Mucosa of rectum (tissue), 2 donors: ENCODE results near the gene ARGLU1.

ENCODE experiments used
- H3K27ac ChIP-seq, 2 donors: one replicate each; pipeline ENCODE4 v1.7.0; 2013; ENCODE audit warnings: inconsistent platforms in 2 of 2, low read depth in 2 of 2, low read length in 2 of 2
- H3K27me3 ChIP-seq, 2 donors: one replicate each; pipeline ENCODE4 v1.7.0; 2013; ENCODE audit warnings: low read length in 2 of 2; ENCODE audit not compliant: control insufficient read depth in 2 of 2, insufficient read depth in 2 of 2
- H3K36me3 ChIP-seq, 2 donors: one replicate each; pipeline ENCODE4 v1.7.0; 2013; ENCODE audit warnings: low read length in 2 of 2; ENCODE audit not compliant: control insufficient read depth in 2 of 2, insufficient read depth in 2 of 2
- H3K4me1 ChIP-seq, 2 donors: one replicate each; pipeline ENCODE4 v1.7.0; 2013; ENCODE audit warnings: low read length in 2 of 2, mild to moderate bottlenecking in 1 of 2; ENCODE audit not compliant: control insufficient read depth in 2 of 2, insufficient read depth in 2 of 2
- H3K4me3 ChIP-seq, 2 donors: one replicate each; pipeline ENCODE4 v1.7.0; 2013; ENCODE audit warnings: low read length in 2 of 2
- H3K9ac ChIP-seq, 2 donors: one replicate each; pipeline ENCODE4 v1.7.0; 2013; ENCODE audit warnings: low read length in 2 of 2, low read depth in 1 of 2, mild to moderate bottlenecking in 1 of 2
- H3K9me3 ChIP-seq, 2 donors: one replicate each; pipeline ENCODE4 v1.7.0; 2013; ENCODE audit warnings: low read length in 2 of 2; ENCODE audit not compliant: control insufficient read depth in 2 of 2
- donor health status: healthy.
- donor health status: Normal muscosa, but diverticular disease.

Gene ARGLU1

DNA sequence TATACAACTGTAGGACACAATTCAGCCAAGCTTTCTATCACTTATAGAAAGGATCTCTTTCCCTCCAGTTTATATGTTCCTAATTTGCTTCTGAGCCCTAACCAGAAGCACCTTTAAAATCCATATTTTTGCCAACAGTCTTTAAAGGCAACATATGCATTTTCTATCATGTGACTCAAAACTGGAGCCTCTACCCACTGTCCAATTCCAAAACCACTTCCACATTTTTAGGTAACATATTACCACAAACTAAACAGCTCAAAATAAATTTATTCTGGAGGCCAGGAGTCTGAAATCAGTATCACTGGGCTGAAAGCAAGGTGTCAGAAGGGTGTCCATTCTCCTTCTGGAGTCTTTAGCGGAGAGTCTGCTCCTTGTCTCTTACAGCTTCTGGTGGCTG, 16.6 kb downstream of the ARGLU1 start:
- no peak overlapping the region for H3K9ac ChIP-seq
- H3K4me3 ChIP-seq = no peak overlapping the region
- no peak overlapping the region for H3K27ac ChIP-seq
- H3K27me3 ChIP-seq = no peaks in the 10 kb centered on the region
- H3K36me3 ChIP-seq = peaks cover 38 to 40% of the 10 kb centered on the region in 2 donors
- H3K9me3 ChIP-seq = no peaks in the 10 kb centered on the region
- no peaks in the 10 kb centered on the region for H3K4me1 ChIP-seq

DNA sequence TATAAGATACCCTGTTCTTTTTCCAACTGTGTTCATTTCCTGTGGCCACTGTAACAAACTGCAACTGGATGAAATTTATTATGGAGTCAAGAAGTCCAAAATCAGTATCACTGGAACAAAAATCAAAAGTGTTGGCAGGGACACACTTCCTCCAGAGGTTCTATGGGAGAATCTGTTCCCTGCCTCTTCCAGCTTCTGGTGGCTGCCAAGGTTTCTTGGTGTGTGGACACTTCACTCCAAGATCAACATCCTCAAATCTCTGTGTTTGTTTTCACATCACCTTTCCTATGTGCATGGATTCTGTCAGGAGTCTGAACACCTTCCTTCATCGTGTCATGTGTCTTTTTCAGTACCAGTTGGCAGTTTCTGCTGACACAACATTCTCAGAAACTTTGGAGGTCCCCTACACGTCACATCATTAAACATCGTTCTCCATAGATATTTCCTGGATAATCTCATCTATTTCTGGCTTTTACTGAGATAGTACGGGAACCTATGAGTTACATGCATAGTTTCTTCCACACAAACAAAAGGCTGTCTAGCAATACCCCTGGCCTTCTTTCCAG, 17.3 kb downstream of the ARGLU1 start:
- Histone ChIP-seq H3K27me3 (no peaks in the 10 kb centered on the region), H3K9me3 (no peaks in the 10 kb centered on the region), H3K9ac (no peak overlapping the region), H3K4me3 (no peak overlapping the region), H3K27ac (no peak overlapping the region), H3K4me1 (no peaks in the 10 kb centered on the region), H3K36me3 (peaks cover 33 to 34% of the 10 kb centered on the region in 2 donors)

DNA sequence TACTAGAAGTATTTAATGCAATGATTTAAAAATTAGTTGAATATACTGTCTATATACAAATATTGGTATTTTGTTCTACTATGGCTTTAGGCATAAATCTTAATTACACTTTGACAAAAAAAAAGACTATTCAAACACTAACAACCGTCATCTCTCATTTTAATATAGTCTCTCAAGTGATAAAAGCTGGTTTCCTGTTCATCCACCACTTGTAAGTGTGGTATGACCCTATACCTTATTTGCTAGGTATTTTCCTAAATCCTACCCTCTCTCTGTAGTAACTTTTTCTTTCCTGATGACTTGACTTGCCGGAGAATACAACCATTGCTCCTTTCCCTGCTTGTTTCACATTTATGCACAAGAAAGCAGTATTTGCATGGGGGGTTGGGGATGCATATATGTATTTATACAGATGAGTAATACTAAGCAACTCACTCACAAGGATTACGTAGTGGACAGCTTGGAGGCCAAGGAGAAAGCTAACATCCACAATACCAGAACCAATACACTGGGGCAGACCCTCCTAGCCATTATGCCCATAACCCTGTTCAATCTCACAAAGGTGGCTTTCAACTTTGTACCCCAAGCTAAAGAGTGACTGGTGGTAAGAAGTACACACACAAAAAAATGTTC, 19.8 kb downstream of the ARGLU1 start:
- Histone ChIP-seq H3K36me3 (peaks cover 25 to 35% of the 10 kb centered on the region in 2 donors), H3K27me3 (no peaks in the 10 kb centered on the region), H3K4me1 (no peaks in the 10 kb centered on the region), H3K9me3 (no peaks in the 10 kb centered on the region), H3K4me3 (no peak overlapping the region), H3K27ac (no peak overlapping the region), H3K9ac (no peak overlapping the region)

DNA sequence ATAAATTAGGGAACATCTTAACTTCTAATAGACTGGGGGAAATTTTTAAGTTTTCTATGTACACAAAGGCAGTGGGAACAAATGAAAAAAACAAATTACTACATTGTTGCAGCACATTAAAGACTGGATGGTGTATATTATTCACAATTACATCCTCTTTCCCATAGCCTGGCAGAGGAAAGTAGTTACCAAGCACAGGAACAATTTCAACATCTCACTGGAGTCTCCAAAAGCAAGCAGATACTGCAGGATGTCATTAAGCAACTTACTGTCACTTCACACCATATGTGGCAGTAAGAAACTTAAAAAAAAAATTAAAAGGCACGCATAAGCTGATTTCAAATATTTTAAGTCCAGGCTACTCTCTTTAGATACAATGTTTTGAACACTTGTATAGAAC, 26.1 kb downstream of the ARGLU1 start:
- no peak overlapping the region for H3K4me3 ChIP-seq
- H3K9me3 ChIP-seq = no peaks in the 10 kb centered on the region
- H3K27me3 ChIP-seq = no peaks in the 10 kb centered on the region
- H3K27ac ChIP-seq = no peak overlapping the region
- no peak overlapping the region for H3K9ac ChIP-seq
- peaks cover 11 to 26% of the 10 kb centered on the region in 2 donors for H3K36me3 ChIP-seq
- no peaks in the 10 kb centered on the region for H3K4me1 ChIP-seq

DNA sequence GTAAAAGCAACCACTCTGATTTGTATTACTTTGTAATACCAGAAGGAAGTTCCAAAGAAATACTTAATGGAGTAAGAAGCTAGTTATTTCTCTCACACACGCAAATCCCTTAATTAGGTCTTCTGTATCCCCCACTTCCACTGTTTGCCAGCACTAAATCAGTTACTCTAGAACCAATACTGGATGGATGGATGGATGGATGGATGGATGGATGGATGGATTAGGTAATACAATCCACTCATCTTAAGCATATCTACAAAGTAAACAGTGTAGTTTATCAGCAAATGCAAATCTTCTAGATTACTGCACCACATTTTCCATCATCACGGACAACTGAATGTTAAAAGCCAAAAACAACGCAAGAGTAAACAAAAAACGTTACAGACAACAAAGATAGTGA, 27.3 kb downstream of the ARGLU1 start:
- Histone ChIP-seq H3K27me3 (no peaks in the 10 kb centered on the region), H3K9ac (no peak overlapping the region), H3K27ac (no peak overlapping the region), H3K36me3 (peaks cover 11 to 20% of the 10 kb centered on the region in 2 donors), H3K4me1 (peaks cover 4% of the 10 kb centered on the region in 2 donors), H3K9me3 (no peaks in the 10 kb centered on the region), H3K4me3 (no peak overlapping the region)

DNA sequence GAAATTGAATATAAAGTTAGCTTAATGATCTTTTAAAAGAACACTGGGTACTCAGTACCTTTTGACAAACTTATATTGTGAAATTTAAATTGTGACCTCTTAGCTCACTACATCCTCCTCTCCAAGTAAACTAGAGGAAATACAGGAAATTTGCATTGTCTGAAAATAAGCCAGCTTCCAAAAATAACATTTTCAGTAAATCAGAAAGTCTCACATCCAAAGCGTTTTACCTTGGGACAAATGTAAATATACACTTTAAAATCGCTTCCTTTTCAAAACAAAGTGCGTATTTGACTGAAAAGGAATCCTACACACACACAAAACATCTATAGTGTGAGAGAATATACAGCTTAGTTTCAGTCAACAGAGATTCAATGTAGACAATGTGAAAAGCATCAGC, 30.4 kb downstream of the ARGLU1 start:
- Histone ChIP-seq H3K9ac (no peak overlapping the region), H3K27me3 (peaks cover 0 to 1% of the 10 kb centered on the region in 2 donors), H3K4me1 (peaks cover 4% of the 10 kb centered on the region in 2 donors), H3K4me3 (no peak overlapping the region), H3K27ac (no peak overlapping the region), H3K36me3 (peaks cover 2 to 5% of the 10 kb centered on the region in 2 donors), H3K9me3 (no peaks in the 10 kb centered on the region)

DNA sequence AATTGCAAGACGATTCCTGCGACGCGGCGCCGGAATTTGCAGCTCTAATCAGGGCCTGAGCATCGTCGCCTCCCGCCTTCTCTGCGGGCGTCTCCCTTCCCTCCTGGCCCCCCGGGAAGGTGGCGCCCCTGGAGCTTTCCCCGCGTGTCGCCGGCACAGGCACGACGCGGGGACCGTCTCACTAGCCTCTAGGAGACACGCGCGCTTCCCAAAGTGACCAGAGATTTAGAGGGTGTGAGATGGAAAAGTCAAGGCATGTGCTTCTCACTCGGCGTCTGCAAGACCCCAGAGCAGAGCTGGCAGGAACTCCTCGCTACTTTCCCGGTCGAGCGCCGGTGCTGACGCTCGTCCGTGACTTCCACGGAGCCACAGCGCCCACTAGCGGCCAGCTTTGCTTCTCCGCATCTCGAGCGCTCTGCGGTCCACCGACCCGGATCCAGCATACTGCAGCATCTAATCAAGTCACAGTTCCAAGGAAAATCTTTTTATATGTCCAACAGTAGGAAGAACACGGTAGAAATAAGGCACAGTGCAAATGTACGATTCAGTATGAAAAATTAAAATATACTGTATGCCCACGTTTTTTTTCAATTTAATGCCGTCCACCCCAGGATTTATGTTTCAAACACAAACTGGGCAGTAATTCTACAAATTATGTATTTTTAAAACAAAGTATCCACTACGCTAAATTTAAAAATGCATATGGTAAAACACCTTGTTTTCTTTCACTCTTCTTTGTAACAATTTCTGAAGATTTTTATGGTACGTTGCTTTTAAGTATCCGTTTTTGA, 31.5 kb downstream of the ARGLU1 start:
- Histone ChIP-seq H3K9me3 (no peaks in the 10 kb centered on the region), H3K27me3 (peaks cover 0 to 5% of the 10 kb centered on the region in 2 donors), H3K27ac (peak overlapping the region; percentile 58 to 66), H3K9ac (peak overlapping the region; percentile 63 to 65), H3K36me3 (peaks cover 0 to 5% of the 10 kb centered on the region in 2 donors), H3K4me3 (peak overlapping the region; percentile 68 to 81), H3K4me1 (peaks cover 6% of the 10 kb centered on the region in 2 donors)

DNA sequence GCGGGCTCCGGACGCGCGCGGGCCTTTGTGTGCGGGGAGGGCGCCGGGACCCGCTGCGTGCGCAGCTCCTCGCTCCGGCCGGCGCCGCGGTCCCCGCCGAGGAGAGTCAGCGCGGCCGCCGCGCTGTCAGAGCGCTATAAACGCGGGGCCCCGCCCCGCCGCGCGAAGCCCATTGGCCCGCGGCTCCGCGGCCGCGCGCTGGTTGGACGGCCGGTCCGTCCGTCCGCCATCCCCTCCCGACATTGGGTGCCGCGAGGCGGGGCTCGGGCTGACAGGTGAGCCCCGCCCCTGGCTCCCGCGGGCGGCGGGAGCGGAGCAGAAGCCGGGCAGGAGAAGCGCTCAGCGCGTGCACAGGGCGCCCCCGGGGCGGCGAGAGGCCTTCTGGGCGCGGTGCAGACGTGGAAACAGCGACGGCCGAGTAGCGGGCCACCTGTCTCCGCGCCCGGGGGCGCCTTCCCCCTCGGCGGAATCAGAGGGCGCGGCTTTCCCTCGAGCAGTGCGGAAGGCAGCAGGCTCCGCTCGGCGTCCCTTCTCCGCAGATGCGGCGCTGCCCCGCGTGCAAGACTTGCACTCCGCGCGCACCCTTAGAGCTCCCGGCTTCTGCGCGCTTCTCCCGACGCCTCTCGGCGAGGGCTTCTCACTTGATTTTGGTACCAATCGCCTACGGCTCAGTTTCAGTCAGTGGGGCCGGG, 32.2 kb downstream of the ARGLU1 start, which contains the start of gene EFNB2:
Gene EFNB2, minus strand, starts transcription at position 111 of the 692 bp plus-strand sequence. CDS start 698 bp downstream, outside the sequence.
- Histone ChIP-seq H3K9me3 (no peaks in the 10 kb centered on the region), H3K9ac (peak within 1 kb of the TSS; percentile 88 to 97)

DNA sequence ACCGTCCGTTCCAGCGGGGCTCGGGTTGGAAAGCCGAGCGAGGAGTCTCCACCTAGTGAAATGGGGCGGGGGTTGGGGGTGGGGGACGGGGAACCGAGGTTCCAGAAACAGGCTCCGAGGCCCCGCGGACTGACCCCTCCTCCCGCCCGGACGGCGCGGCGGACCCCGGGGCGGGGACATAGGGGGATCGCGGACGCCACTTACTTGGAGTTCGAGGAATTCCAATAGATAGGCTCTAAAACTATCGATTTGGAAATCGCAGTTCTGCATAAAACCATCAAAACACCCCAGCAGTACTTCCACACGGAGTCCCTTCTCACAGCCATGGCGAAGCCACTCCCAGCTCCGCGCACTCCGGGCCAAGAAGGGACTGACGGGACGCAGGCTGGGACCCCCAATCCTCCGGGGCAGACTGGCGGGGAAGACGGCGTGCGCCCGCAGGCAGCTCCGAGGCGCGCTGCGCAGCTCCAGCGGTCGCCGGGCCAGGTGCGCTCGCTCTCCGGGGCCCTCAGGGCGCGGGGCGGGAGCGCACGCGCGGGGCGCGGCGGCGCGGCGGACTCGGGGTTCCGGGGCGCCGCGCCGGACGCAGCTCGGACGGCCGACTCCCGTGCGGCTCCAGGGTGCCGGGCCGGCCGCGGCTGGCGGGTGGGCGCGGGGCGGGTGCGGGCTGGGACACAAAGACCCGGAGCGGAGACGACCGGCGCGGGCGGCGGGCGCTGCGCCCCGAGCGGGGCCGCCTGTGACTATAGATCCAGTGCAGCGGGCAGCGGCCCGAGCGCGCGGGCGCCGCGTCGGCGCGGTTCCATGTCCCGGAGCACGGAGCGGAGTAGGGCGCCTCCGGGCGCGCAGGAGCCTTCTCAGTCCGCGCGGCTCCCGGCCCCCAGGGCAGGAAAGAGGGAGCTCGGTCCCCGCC, 33.0 kb downstream of the ARGLU1 start:
- Histone ChIP-seq H3K27me3 (peaks cover 0 to 5% of the 10 kb centered on the region in 2 donors), H3K27ac (peak overlapping the region; percentile 78 to 86), H3K36me3 (no peaks in the 10 kb centered on the region), H3K9ac (peak overlapping the region; percentile 88 to 97), H3K4me3 (peak overlapping the region; percentile 68 to 83), H3K9me3 (no peaks in the 10 kb centered on the region), H3K4me1 (peaks cover 11 to 16% of the 10 kb centered on the region in 2 donors)

More for the DNA sequence above, 32.2 kb downstream of the ARGLU1 start, which contains the start of gene EFNB2:
- H3K27me3 ChIP-seq = peaks cover 0 to 5% of the 10 kb centered on the region in 2 donors
- peak within 1 kb of the TSS; percentile 68 to 83 for H3K4me3 ChIP-seq
- no peaks in the 10 kb centered on the region for H3K36me3 ChIP-seq
- peaks cover 11 to 13% of the 10 kb centered on the region in 2 donors for H3K4me1 ChIP-seq
- H3K27ac ChIP-seq = peak within 1 kb of the TSS; percentile 78 to 86
